OCI-LY7 (cell line): ENCODE measurements around the gene ULBP3.

ENCODE experiments used
- EZH2phosphoT487 ChIP-seq: fragments of 200-600 bp; sonication (generic); IDR thresholded peaks from 2 replicates; pipeline ENCODE4 v1.6.1; 2018; ENCODE audit warnings: low read depth, borderline replicate concordance, mild to moderate bottlenecking, mixed run types, antibody characterized with exemption, low read length, moderate library complexity, mixed read lengths
- TF ChIP-seq, protein P1 (sequence below): fragments of 200-600 bp; sonication (generic); conservative IDR thresholded peaks from 2 replicates; pipeline ENCODE4 v1.5.1; 2014; ENCODE audit warnings: mild to moderate bottlenecking, antibody characterized with exemption, low read length, moderate library complexity, mixed read lengths

DNA sequence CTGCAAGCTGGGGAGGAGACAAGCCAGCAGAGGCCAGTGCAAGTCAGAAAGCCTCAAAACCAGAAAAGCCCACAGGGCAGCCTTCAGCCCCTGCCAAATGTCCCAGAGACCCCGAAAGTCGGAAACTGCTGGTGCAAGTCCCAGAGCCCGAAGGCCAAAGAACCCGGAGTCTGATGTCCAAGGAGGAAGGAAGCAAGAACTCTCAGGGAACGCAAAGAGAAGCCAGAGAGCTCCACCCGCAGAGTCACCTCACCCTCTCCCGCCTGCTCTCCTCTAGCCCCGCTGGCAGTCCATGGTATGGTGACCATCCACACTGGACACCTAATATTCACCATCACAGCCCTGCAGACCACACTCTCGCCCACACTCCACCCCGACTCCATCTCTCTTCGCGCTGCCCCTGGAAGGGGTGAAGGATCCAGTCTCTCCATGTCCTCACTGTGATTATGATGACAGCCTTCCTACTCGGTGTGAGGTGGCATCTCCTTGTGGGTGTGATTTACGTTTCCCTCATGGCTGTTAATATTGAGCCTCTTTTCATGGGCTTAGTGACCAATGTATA is 10.6 kb downstream of the ULBP3 start:
- TF ChIP-seq, protein P1, sequence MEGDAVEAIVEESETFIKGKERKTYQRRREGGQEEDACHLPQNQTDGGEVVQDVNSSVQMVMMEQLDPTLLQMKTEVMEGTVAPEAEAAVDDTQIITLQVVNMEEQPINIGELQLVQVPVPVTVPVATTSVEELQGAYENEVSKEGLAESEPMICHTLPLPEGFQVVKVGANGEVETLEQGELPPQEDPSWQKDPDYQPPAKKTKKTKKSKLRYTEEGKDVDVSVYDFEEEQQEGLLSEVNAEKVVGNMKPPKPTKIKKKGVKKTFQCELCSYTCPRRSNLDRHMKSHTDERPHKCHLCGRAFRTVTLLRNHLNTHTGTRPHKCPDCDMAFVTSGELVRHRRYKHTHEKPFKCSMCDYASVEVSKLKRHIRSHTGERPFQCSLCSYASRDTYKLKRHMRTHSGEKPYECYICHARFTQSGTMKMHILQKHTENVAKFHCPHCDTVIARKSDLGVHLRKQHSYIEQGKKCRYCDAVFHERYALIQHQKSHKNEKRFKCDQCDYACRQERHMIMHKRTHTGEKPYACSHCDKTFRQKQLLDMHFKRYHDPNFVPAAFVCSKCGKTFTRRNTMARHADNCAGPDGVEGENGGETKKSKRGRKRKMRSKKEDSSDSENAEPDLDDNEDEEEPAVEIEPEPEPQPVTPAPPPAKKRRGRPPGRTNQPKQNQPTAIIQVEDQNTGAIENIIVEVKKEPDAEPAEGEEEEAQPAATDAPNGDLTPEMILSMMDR = no peak
- no peak for TF ChIP-seq EZH2phosphoT487
